H1 (cell line): ENCODE measurements around the gene TAOK1. TPM values are rescaled to one million over a fixed set of nuclear protein-coding genes. Genes with fewer than 3 reads are reported as not detected.

Experiments used
- CTCF ChIA-PET: fragments of 300-600 bp; sonication (Branson Sonifier 250); formaldehyde crosslinking; loops from one replicate; lab custom pipeline; 2021; ENCODE audit not compliant: partially characterized antibody; lab: Charles Lee
- POLR2A ChIA-PET: fragments of 300-600 bp; sonication (Branson Sonifier 250); formaldehyde crosslinking; loops from one replicate; lab custom pipeline; 2021; ENCODE audit warnings: inconsistent platforms; ENCODE audit not compliant: partially characterized antibody; lab: Charles Lee
- DNase-seq, 2 experiments: peaks; one replicate each; pipeline versions ENCODE4 v3.0.0 to v3.0.0-alpha.2; 2010 to 2022; ENCODE audit warnings: low spot score in 2 of 2, low read depth in 1 of 2, mixed read lengths in 1 of 2
- FAIRE-seq: peaks from 2 replicates; lab custom pipeline; 2011; peaks lifted over from hg19 to GRCh38; lab: Jason Lieb, UNC
- H2AFZ ChIP-seq: 2 replicates; pipeline ENCODE4 v1.8.1; 2012; ENCODE audit warnings: low read length, inconsistent platforms
- H2AK5ac ChIP-seq: 2 replicates; pipeline ENCODE4 v1.6.1; 2013; ENCODE audit warnings: low read depth, low read length
- H2BK120ac ChIP-seq: replicated peaks from 2 replicates; pipeline ENCODE3; 2013; ENCODE audit warnings: low read depth, low read length, inconsistent platforms
- H2BK12ac ChIP-seq: 2 replicates; pipeline ENCODE4 v1.6.1; 2013; ENCODE audit warnings: low read depth, low read length
- H2BK15ac ChIP-seq: 2 replicates; pipeline ENCODE4 v1.6.1; 2013; ENCODE audit warnings: low read length
- H2BK20ac ChIP-seq: 2 replicates; pipeline ENCODE4 v1.6.1; 2013; ENCODE audit warnings: low read length
- H2BK5ac ChIP-seq: 2 replicates; pipeline ENCODE4 v1.6.1; 2013; ENCODE audit warnings: low read depth, low read length
- H3K14ac ChIP-seq: 2 replicates; pipeline ENCODE4 v1.6.1; 2013; ENCODE audit warnings: inconsistent platforms; ENCODE audit not compliant: insufficient read length
- H3K18ac ChIP-seq: 2 replicates; pipeline ENCODE4 v1.6.1; 2013; ENCODE audit warnings: low read length; ENCODE audit errors: extremely low read depth
- H3K23ac ChIP-seq: 2 replicates; pipeline ENCODE4 v1.6.1; 2013; ENCODE audit warnings: inconsistent platforms; ENCODE audit not compliant: insufficient read length
- H3K23me2 ChIP-seq: 2 replicates; pipeline ENCODE4 v1.6.1; 2013; ENCODE audit warnings: low read depth, low read length
- H3K27ac ChIP-seq: 2 replicates; pipeline ENCODE4 v1.6.1; 2011; ENCODE audit warnings: low read depth, low read length, inconsistent platforms
- H3K27me3 ChIP-seq, 4 experiments: replicated peaks in 1 of 4; 1 replicate in 1 of 4; 2 replicates in 3 of 4; pipeline versions ENCODE4 v1.6.1 to v1.8.1; 2011 to 2013; ENCODE audit warnings: low read length in 3 of 4, mild to moderate bottlenecking in 3 of 4, inconsistent platforms in 2 of 4, mixed read lengths in 2 of 4, moderate library complexity in 1 of 4; ENCODE audit not compliant: control insufficient read depth in 3 of 4, insufficient read depth in 3 of 4; ENCODE audit errors: extremely low read depth in 1 of 4
- H3K36me3 ChIP-seq, 4 experiments: 2 replicates each; pipeline versions ENCODE4 v1.6.1 to v1.8.1; 2011 to 2013; ENCODE audit warnings: mild to moderate bottlenecking in 4 of 4, low read length in 3 of 4, moderate library complexity in 2 of 4, control low read depth in 1 of 4, inconsistent platforms in 1 of 4; ENCODE audit not compliant: insufficient read depth in 4 of 4, control insufficient read depth in 2 of 4
- H3K4ac ChIP-seq: replicated peaks from 2 replicates; pipeline ENCODE3; 2013; ENCODE audit warnings: low read length, low read depth, mixed read lengths, inconsistent platforms; ENCODE audit not compliant: insufficient read length
- H3K4me1 ChIP-seq, 4 experiments: replicated peaks in 1 of 4; 1 replicate in 1 of 4; 2 replicates in 3 of 4; pipeline versions ENCODE4 v1.6.1 to v1.8.1; 2011 to 2013; ENCODE audit warnings: low read length in 3 of 4, inconsistent platforms in 2 of 4, mixed read lengths in 1 of 4; ENCODE audit not compliant: insufficient read depth in 4 of 4, control insufficient read depth in 3 of 4
- H3K4me2 ChIP-seq, 2 experiments: 2 replicates each; pipeline versions ENCODE4 v1.6.1 to v1.8.1; 2011 to 2013; ENCODE audit warnings: low read depth in 2 of 2, low read length in 2 of 2, control low read depth in 1 of 2, inconsistent platforms in 1 of 2, mild to moderate bottlenecking in 1 of 2; ENCODE audit not compliant: insufficient read depth in 1 of 2
- H3K4me3 ChIP-seq, 4 experiments: fragments of 200-600, 300-600 bp in 1 of 4; sonication (generic), shearing (Covaris generic), sonication (Bioruptor Twin) in 1 of 4; 2 replicates each; pipeline versions ENCODE4 v1.5.1 to v1.8.1; 2011 to 2016; ENCODE audit warnings: low read length in 4 of 4, low read depth in 3 of 4, control low read depth in 2 of 4, inconsistent platforms in 2 of 4, mild to moderate bottlenecking in 2 of 4, mixed read lengths in 1 of 4, moderate library complexity in 1 of 4; ENCODE audit not compliant: insufficient read depth in 2 of 4; ENCODE audit errors: extremely low read depth in 1 of 4
- H3K56ac ChIP-seq: replicated peaks from 2 replicates; pipeline ENCODE3; 2013; ENCODE audit warnings: low read depth, mild to moderate bottlenecking, mixed read lengths, low read length, inconsistent platforms; ENCODE audit not compliant: insufficient read length
- H3K79me1 ChIP-seq: 2 replicates; pipeline ENCODE4 v1.6.1; 2013; ENCODE audit warnings: low read depth, low read length, control low read depth
- H3K79me2 ChIP-seq, 2 experiments: 2 replicates each; pipeline versions ENCODE4 v1.6.1 to v1.8.1; 2012 to 2013; ENCODE audit warnings: low read length in 2 of 2, mild to moderate bottlenecking in 2 of 2, inconsistent platforms in 1 of 2; ENCODE audit not compliant: insufficient read depth in 2 of 2, control insufficient read depth in 1 of 2
- H3K9ac ChIP-seq, 4 experiments: replicated peaks in 1 of 4; 1 replicate in 1 of 4; 2 replicates in 3 of 4; pipeline versions ENCODE4 v1.6.1 to v1.8.1; 2011 to 2013; ENCODE audit warnings: low read depth in 3 of 4, low read length in 3 of 4, control low read depth in 2 of 4, mild to moderate bottlenecking in 2 of 4, moderate library complexity in 2 of 4, inconsistent platforms in 1 of 4; ENCODE audit errors: extremely low read depth in 1 of 4
- H3K9me3 ChIP-seq, 2 experiments: 2 replicates each; pipeline versions ENCODE4 v1.6.1 to v1.8.1; 2012 to 2013; ENCODE audit warnings: mild to moderate bottlenecking in 2 of 2, moderate library complexity in 2 of 2, control low read depth in 1 of 2, inconsistent platforms in 1 of 2, low read depth in 1 of 2, low read length in 1 of 2, mixed read lengths in 1 of 2; ENCODE audit not compliant: insufficient read depth in 2 of 2
- H4K20me1 ChIP-seq, 2 experiments: replicated peaks in 1 of 2; 2 replicates each; pipeline versions ENCODE3 to v1.8.1; 2011 to 2013; ENCODE audit warnings: inconsistent platforms in 2 of 2, low read length in 2 of 2, mild to moderate bottlenecking in 1 of 2; ENCODE audit not compliant: insufficient read depth in 2 of 2, control insufficient read depth in 1 of 2
- H4K5ac ChIP-seq: 2 replicates; pipeline ENCODE4 v1.6.1; 2013; ENCODE audit warnings: low read length, low read depth, mixed read lengths, inconsistent platforms; ENCODE audit not compliant: insufficient read length
- H4K8ac ChIP-seq: 2 replicates; pipeline ENCODE4 v1.8.0; 2013; ENCODE audit warnings: mild to moderate bottlenecking, moderate library complexity, low read length, inconsistent platforms; ENCODE audit not compliant: insufficient read depth; ENCODE audit errors: extremely low read depth
- H4K91ac ChIP-seq: replicated peaks from 2 replicates; pipeline ENCODE3; 2013; ENCODE audit warnings: low read length, mixed read lengths, inconsistent platforms; ENCODE audit not compliant: insufficient read length
- ASH2L ChIP-seq: fragments of 200-600, 300-600 bp; sonication (generic); IDR thresholded peaks from one replicate; pipeline ENCODE4 v1.7.1; 2017; ENCODE audit warnings: low read length
- CBX5 ChIP-seq: fragments of 300-800, 300-1000 bp; sonication (generic); IDR thresholded peaks from 2 replicates; pipeline ENCODE4 v1.7.1; 2016; ENCODE audit warnings: antibody characterized with exemption, low read length, low read depth
- EGR1 ChIP-seq: IDR thresholded peaks from 2 replicates; pipeline ENCODE4 v1.6.1; 2011; ENCODE audit warnings: low read depth, low read length, borderline replicate concordance
- JUND ChIP-seq: IDR thresholded peaks from 2 replicates; pipeline ENCODE4 v1.6.1; 2011; ENCODE audit warnings: mild to moderate bottlenecking, improper control_type of control experiment, low read length
- NANOG ChIP-seq: IDR thresholded peaks from 2 replicates; pipeline ENCODE4 v1.6.1; 2011; ENCODE audit warnings: low read length, low read depth, mild to moderate bottlenecking, inconsistent platforms; ENCODE audit not compliant: insufficient read depth, poor library complexity, severe bottlenecking
- SUZ12 ChIP-seq: fragments of 200-600 bp; sonication (generic); IDR thresholded peaks from 2 replicates; pipeline ENCODE4 v1.6.1; 2012; ENCODE audit warnings: mild to moderate bottlenecking, inconsistent platforms, low read length, moderate library complexity, mixed read lengths
- TBP ChIP-seq: IDR thresholded peaks from 2 replicates; pipeline ENCODE4 v1.6.1; 2011; ENCODE audit warnings: low read depth, low read length, improper control_type of control experiment
- ZNF274 ChIP-seq: IDR thresholded peaks from 2 replicates; pipeline ENCODE4 v1.7.0; 2012; ENCODE audit warnings: low read length, borderline replicate concordance; ENCODE audit errors: extremely low read depth
- whole genome bisulfite sequencing, 2 experiments: shearing (Covaris generic) in 1 of 2; methylation state at CpG; one replicate each; pipeline versions ENCODE4 v1.1.6 to v1.1.7; 2013 to 2015; ENCODE audit warnings: low lambda C conversion rate in 2 of 2, mixed read lengths in 2 of 2, inconsistent platforms in 1 of 2, low coverage in 1 of 2, missing lambda C conversion rate in 1 of 2; ENCODE audit not compliant: insufficient replicate concordance in 2 of 2, insufficient coverage in 1 of 2, insufficient read length in 1 of 2; ENCODE audit errors: extremely low coverage in 1 of 2, missing lambda C conversion rate in 1 of 2; 5-methylcytosine and 5-hydroxymethylcytosine counted together
- polyA plus RNA-seq, 7 experiments: library from polyadenylated mRNA; depleted of rRNA in 3 of 7; stranded (reverse) in 5 of 7; unstranded in 2 of 7; fragments of >200 nt in 5 of 7; fragments of 200-250 nt in 2 of 7; gene quantifications; 1 replicate in 5 of 7; 2 replicates in 1 of 7; 4 replicates in 1 of 7; pipeline versions ENCODE4 v1.2.1 to v1.2.3, GENCODE V29; 2011 to 2013; ENCODE audit warnings: missing spikeins in 2 of 7, mixed read lengths in 2 of 7
- total RNA-seq: library from RNA; stranded (reverse); fragmentation: NEBNext Ultra II Directional; extraction: Animal tissue kit (Norgen Biotek cat#: 25700); gene quantifications from 2 replicates; pipeline ENCODE4 v1.2.1, GENCODE V29; 2021

The TAOK1 gene
- total and polyA plus RNA-seq, 2 of the 8 experiments (the other 6 are each of a cell fraction or from before 2014, with no cell fraction given), result 12.2 to 90.6 TPM

DNA sequence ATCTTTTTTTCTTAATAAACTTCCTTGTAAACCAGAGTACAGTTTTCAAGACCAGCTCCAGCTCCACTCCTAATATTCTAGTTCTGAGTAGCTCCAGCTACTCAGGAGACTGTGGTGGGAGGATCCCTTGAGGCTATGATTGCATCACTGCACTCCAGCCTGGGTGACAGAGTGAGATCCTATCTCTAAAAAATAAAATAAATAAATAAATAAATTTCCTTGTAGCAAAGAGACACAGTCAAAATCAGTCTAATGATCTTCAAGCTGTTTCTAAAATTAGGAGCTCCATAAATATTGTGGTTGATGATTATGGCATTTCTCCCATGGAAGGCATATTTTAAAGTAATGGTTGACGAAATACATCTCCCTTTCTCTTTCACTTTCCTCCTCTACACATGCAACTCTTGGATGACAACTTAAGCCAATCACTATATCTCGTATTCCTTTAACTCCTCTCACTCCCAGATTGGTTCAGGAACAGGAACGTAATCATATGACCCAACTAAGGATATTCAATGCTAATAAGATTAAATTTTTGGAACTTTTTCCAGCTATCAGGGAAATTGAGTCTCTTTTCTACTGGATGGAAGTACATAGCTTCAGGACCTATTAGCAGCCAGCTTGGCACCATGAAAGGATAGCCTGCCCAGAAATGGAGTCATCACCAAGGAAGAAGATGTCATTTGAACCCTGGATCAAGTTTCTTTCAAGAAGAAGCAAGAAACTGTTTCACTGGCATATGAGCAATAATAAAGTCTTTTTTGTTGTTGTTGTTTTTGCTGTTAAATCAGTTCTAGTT lies 42.1 kb upstream of the TAOK1 start:
- Histone ChIP-seq H3K4me1 (no peaks in the 10 kb centered on the region), H2AK5ac (no peak overlapping the region), H2BK15ac (no peak overlapping the region), H3K18ac (no peak overlapping the region), H2BK20ac (no peak overlapping the region), H3K4ac (no peak overlapping the region), H3K4me2 (no peak overlapping the region), H3K27me3 (no peaks in the 10 kb centered on the region), H4K5ac (no peak overlapping the region), H3K27ac (no peak overlapping the region), H3K79me2 (no peaks in the 10 kb centered on the region), H3K9ac (no peak overlapping the region), H4K91ac (no peak overlapping the region), H3K79me1 (no peaks in the 10 kb centered on the region), H3K23ac (no peak overlapping the region), H3K36me3 (no peaks in the 10 kb centered on the region), H2BK12ac (no peak overlapping the region), H2BK120ac (no peak overlapping the region), H2BK5ac (no peak overlapping the region), H4K8ac (no peak overlapping the region), H4K20me1 (no peaks in the 10 kb centered on the region), H3K9me3 (no peaks in the 10 kb centered on the region), H3K23me2 (no peaks in the 10 kb centered on the region), H3K4me3 (no peak overlapping the region), H3K56ac (no peak overlapping the region), H2AFZ (no peak overlapping the region), H3K14ac (no peak overlapping the region)
- no peak for FAIRE-seq
- ChIA-PET CTCF (interaction anchor here (1.0 to 1.3 kb wide), 2 partner anchors 22 to 225 kb away, joined by 3 to 6 read pairs; no protein-coding TSS in a partner anchor), POLR2A (interaction anchor here (1.3 kb wide), 1 partner anchor 54 kb away, joined by 3 read pairs; the partner anchor contains the start of gene NUFIP2)
- WGBS, 2 experiments, result 91 to 100% methylated on average over 1 to 3 of the region's 3 CpGs
- DNase-seq, result no peak
- TF ChIP-seq EGR1 (no peak), NANOG (no peak), SUZ12 (no peak), ASH2L (no peak), CBX5 (no peak), ZNF274 (no peak), JUND (no peak), TBP (no peak)
